Esophagus muscularis mucosa (tissue), 4 donors: ENCODE results near the gene RAD51B.

Experiments used
- EP300 ChIP-seq: sonication (generic); formaldehyde crosslinking; IDR thresholded peaks from one replicate; pipeline ENCODE4 v1.6.1; 2017; ENCODE audit warnings: antibody characterized with exemption
- POLR2A ChIP-seq: fragments of 450-650 bp; IDR thresholded peaks from one replicate; pipeline ENCODE4 v1.6.1; 2017; ENCODE audit warnings: antibody characterized with exemption, moderate library complexity, mild to moderate bottlenecking, low read depth
- TF ChIP-seq, protein P1 (sequence below), 3 experiments: fragments of 200-600 bp in 2 of 3; fragments of 450-650 bp in 1 of 3; sonication (generic) in 2 of 3; IDR thresholded peaks; one replicate each; pipeline ENCODE4 v1.5.1; 2017 to 2019; ENCODE audit warnings: antibody characterized with exemption in 3 of 3, mild to moderate bottlenecking in 2 of 3, moderate library complexity in 1 of 3

DNA sequence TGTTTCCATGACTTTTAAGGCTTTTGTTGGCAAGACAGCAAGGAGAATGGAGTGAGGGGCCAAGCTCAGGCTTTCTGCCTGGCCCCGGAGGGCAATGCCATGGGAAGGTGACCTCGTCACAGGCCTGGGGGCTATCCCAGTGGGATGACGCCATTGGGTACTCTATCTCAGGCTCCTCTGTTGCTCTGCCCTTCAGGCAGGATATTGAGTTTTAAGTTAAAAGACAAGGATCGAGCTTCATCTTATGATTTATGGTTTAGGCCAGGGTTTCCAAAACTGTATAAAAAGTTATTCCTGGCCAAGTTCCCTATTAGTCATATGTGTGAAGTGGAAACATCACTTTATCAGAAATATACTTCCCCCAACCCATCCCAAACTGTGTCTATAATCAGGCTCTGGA, 845.6 kb downstream of the RAD51B start:
- no peak for TF ChIP-seq POLR2A
- TF ChIP-seq, protein P1, sequence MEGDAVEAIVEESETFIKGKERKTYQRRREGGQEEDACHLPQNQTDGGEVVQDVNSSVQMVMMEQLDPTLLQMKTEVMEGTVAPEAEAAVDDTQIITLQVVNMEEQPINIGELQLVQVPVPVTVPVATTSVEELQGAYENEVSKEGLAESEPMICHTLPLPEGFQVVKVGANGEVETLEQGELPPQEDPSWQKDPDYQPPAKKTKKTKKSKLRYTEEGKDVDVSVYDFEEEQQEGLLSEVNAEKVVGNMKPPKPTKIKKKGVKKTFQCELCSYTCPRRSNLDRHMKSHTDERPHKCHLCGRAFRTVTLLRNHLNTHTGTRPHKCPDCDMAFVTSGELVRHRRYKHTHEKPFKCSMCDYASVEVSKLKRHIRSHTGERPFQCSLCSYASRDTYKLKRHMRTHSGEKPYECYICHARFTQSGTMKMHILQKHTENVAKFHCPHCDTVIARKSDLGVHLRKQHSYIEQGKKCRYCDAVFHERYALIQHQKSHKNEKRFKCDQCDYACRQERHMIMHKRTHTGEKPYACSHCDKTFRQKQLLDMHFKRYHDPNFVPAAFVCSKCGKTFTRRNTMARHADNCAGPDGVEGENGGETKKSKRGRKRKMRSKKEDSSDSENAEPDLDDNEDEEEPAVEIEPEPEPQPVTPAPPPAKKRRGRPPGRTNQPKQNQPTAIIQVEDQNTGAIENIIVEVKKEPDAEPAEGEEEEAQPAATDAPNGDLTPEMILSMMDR (IDR thresholded peaks at IDR 0.05) = no peak
- TF ChIP-seq EP300 = no peak
